ENCODE measurements around the gene RFC5. TPM values are rescaled to one million over a fixed set of nuclear protein-coding genes. Genes with fewer than 3 reads are reported as not detected.
"Not testable (repeated sequence)": the region's sequence is repeated elsewhere in the genome, so short reads cannot be mapped to it uniquely, and the experiment has no call there.

RFC5 gene, protein sequence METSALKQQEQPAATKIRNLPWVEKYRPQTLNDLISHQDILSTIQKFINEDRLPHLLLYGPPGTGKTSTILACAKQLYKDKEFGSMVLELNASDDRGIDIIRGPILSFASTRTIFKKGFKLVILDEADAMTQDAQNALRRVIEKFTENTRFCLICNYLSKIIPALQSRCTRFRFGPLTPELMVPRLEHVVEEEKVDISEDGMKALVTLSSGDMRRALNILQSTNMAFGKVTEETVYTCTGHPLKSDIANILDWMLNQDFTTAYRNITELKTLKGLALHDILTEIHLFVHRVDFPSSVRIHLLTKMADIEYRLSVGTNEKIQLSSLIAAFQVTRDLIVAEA
- total RNA-seq: 15.9 and 17.2 TPM in 2 replicates

DNA sequence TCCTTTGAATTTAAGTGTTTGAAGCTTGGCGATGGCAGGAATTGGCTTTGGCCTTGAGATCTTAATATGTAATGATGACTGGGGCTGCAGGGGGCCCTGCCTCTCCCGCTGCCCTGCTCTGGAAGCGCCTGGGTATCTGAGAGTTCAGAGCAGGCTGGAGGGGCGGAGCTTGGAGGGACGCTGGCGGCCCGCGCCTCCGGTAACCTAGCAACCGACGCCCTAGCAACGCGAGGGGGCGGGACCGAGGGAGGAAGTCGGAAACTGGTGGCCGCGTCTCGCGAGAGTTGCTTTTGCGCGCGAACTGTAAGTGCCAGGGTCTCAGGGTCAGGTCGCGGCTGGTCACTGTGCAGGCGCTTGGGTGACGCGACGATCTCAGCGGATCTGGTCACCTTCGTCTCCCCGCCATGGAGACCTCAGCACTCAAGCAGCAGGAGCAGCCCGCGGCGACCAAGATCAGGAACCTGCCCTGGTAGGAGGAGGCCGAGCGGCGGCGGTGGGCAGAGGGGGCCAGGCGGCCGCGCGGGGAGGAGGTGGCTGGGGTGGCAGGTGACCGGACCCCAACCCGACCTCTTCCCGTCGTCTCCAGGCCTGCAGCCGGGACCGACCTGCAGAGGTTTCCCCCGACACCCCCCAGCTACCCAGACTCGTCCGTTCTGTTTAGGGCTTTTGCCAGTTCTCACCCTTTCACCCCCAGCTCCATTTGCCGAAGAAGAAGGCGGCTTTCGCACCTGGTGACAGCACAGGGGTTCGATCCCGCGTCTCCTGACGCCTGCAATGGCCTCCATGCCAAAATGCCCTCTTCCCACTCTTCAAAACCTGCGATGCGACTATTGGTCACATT lies at the start of gene RFC5:
TSS of gene RFC5 (plus strand) at position 280 of the 841 bp plus-strand sequence. CDS start at position 405, 125 bp downstream.
- peak; percentile 92 to 97 for DNase-seq (ENCODE audit: low read depth in 2 of 2)

DNA sequence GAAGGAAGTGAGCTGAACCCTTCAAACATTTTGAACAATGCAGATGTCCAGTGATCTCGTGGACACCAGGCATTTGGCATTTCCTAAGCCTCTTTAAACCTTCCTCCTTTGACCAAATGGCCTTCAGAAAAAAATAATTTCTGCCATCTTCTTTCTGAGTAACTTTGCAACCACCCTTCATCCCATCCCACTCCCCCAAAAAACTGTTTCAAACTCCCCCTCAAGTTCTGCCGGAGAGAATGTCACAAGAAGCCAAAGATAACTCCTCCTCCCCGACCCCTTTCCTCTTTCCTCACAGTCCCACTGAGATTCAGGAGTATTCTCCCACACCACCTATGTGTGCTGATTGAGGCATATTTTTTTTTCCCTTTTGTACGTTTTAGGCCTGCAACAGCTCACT lies 49.5 kb upstream of the RFC5 start:
- no peak for DNase-seq (ENCODE audit: low read depth in 2 of 2)

DNA sequence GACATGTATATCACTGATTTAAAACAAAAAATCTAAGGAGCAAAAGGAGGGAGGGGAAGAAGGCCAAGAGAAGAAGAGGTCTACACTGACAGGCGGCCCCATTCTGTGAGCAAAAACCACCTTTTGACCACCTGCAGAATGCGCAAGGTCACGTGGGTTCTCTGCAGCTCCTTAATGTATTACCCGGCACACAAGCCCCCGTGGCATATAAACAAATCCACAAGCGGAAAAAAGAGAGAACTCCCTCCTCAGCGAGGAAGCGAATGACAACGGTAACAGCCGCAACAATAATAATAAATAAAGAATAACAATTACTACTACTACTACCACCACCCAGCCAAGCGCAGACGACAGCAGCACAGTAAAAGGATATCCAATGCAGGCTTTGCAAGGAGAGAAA lies 49.0 kb upstream of the RFC5 start:
- no peak for DNase-seq (ENCODE audit: low read depth in 2 of 2)

DNA sequence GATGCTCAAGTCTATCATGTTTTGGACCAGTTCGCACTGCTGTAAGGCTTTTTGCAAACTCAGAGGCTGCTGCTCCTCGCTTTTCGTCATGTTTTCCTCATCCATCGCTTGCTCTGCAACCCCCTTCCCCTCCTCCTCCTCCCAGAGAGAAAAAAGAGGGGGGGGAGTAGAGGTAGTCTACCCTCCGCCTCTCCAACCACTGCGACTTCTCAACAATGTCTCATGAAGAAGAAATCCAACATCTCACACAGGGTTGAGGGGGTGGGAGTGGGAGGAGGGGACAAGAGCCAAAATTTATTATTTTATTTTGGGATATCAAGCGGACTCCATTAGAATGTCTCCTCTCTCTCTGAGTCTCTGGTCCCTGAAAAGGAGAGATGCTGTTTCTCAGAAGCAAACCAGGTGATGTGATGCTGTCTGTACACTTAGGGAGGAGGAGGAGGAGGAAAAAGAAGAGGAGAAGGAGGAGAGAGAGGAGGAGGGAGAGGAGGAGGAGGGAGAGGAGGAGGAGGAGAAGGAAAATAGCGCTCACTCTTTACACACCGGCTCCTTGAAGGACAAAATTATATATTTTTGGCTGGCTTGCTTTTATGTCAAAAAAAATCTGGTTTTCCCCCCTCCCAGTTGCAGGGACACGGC lies 48.2 kb upstream of the RFC5 start:
- no peak for DNase-seq (ENCODE audit: low read depth in 2 of 2)

DNA sequence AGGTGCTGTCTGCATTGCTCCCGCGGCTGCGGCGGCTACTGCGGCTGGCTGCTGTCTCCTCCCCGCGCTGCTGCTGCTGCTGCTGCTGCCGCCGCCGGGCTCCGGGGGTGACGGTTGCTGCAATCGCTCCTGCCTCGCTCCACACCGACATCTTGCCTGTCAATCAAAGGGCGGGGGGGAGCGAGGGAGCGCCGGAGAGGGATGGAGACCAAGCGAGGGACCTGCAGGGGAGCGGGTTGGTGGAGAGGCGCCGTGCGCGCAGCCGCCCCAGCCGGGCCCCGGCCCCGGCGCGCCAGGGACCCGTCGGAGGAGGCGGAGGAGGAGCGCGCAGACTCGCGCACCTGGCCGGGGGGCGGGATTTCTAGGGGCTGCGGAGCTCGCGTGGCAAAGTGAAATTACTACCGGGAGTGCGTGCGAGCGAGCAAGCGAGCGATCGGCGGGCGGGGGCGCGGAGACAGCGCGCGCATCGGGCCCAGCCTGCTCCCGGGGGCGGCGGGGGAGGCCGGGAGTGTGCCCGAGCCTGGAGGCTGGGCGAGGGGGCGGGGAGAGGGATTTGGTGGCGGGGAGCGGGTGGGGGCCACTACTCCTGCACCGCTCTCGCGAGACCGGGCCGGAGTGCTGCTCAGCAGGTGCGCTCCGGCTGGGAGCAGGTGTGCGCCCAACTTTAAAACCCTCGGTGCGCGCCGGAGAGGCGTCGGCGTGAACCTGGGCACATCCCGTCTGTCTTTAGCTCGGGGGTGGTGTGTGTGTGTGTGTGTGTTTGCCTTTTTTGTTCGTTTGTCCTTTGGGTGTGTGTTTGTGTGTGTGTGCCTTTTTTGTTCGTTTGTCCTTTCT lies 47.5 kb upstream of the RFC5 start, which contains the start of gene KSR2:
TSS of gene KSR2 (minus strand) at position 165 of the 834 bp plus-strand sequence. CDS start 735 bp downstream, outside the sequence.
- peak in 1 of 2 donors; percentile 8 for DNase-seq (ENCODE audit: low read depth in 2 of 2)

DNA sequence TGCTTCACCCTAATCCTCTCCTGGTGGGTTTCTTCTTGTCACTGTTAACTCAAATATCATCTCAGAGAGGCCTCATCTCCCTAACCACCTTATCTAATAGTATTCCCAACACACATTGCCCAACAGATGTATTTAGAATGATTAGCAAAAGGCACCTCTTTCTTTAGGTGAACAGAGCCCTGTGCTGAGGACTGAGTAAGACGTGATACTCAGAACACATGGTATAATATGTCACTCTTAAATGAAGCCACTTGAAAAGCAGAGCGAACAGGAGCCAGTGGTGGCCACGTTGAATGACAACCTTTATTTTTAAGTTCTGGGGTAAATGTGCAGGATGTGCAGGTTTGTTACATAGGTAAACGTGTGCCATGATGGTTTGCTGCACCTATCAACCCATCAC lies 46.2 kb upstream of the RFC5 start:
- no peak for DNase-seq (ENCODE audit: low read depth in 2 of 2)

DNA sequence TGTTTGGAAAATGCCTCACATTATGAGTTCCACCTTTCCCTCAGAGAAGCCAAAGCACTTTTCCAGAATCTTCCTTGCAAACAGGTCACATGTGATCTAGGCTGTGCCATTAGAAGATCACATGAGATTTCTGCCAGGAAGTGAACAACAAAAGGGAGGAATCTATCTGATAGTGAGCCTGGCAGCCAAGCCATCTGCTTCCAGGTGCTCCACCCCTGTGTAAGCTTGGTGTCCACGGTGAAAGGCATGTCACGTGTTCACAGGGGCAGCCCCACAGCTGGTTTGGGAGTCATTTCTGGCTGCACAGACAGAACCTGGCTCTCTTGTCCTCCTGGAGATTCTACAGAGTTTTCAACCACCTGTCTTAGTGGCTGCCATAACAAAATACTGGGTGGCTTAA lies 44.2 kb upstream of the RFC5 start:
- DNase-seq (ENCODE audit: low read depth in 2 of 2): no peak

DNA sequence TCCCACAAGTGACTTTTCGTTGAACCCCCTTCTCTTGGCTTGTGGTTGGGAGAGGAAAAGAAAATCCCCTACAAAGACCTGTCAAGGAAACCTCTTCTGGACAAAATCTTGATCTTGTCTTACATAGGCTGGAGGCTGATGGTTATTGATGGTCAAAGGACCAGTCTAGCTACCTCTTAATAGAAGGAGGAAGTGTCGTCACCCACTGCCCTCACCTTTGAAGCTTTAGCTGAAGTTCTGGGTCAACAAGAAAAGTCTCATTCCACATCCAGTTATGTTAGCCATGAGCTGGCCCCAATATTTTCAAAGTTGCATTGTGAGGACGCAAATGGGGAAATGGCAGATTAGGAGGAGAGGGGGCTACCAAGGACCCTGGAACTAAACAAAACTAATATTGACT lies 41.5 kb upstream of the RFC5 start:
- DNase-seq (ENCODE audit: low read depth in 2 of 2): no peak

DNA sequence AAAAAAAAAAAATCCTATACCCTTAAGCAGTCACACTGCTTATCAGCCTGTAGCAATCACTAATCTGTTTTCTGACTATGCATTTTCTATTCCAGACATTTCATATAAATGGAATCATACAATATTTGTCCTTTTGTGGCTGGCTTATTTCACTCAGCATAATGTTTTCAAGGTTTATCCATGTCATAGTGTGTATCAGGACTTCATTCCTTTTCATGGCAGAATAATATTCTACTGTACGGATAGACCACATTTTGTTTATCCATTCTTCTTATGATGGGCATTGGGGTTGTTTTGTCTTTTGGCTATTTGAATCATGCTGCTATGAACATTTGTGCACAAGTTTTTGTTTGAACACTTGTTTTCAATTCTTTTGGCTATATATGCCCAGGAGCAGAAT lies 39.1 kb upstream of the RFC5 start:
- DNase-seq (ENCODE audit: low read depth in 2 of 2): no peak

DNA sequence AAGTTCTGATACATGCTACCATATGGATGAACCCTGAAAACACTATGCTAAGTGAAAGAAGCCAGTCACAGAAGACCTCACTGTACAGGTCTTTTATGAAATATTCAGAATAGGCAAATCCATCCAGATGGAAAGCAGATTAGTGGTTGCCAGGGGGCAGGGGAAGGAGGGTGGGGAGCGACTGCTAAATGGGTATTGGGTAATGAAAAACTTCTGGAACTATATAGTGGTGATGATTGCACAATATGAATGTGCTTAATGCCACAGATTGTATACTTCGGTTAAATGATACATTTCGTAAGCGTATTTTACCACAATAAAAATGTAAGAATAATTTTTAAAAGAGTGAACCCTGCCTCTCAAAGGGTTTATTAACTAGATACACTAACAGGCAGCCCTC lies 35.9 kb upstream of the RFC5 start:
- no peak for DNase-seq (ENCODE audit: low read depth in 2 of 2)

DNA sequence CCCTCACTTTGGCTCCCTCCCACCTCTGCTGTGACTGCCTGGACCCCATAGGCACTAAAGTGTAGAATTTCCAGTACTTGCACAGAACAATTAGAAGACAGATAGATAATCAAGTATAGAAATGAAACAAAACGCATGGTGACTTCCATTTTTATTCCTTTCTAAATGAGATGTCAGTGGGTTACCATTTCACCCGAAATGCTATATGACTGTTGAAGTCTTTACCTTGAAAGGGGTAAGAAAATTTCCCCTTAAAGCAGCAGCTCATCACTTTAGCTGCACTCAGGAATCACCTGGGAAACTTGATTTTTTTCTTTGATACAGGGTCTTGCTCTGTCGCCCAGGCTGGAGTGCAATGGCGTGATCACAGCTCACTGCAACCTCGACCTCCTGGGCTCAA lies 35.2 kb upstream of the RFC5 start:
- DNase-seq (ENCODE audit: low read depth in 2 of 2): no peak

DNA sequence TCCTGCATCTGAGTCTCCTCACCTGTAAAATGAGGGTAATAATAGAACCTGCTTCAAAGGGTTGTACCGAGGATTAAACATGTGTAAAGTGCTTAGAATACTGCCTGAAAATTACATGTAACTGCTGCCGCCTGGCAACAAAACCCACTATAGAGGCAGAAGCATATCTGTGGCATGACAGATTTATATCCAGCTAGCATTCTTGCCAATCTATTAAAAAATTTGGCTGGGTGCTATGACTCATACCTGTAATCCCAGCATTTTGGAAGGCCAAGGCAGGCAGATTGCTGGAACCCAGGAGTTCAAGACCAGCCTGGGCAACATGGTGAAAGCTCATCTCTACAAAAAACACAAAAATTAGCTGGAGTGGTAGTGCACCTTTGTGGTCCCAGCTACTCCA lies 31.3 kb upstream of the RFC5 start:
- DNase-seq (ENCODE audit: low read depth in 2 of 2): no peak

DNA sequence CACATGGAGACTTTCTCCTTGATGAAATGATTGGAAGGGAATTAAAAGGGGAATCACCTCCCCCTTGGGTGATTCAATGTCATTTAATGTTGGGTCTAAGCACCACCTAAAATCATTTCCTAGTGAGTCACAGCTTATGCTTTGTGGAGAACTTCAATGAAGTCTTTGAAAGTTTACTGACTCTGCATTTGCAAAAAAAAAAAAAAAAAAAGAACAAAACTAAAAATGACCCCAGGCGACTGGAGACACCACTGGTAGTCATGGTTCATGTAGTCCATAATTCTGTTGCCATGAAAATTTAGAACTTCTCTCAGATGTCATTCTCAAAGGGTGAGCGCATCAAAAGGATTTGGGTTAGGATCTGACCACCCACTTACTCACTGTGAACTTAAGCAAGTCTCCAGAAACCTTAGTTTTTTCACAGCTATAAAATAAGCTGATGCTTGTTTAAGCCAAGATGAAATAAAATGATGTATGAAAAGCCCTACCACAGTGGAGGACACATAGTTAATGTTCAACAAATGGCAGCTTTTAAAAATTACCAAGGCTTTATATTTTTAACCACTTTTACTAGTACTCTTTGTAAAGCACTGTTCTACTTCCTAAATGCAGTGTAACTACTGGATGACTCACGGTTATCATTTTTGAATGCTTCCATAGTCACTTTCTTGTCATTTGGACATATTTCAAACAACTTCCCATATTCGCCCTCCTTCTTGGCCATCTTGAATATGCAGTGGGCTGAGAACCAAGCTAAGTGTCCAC lies 29.6 kb upstream of the RFC5 start:
- DNase-seq (ENCODE audit: low read depth in 2 of 2): no peak

DNA sequence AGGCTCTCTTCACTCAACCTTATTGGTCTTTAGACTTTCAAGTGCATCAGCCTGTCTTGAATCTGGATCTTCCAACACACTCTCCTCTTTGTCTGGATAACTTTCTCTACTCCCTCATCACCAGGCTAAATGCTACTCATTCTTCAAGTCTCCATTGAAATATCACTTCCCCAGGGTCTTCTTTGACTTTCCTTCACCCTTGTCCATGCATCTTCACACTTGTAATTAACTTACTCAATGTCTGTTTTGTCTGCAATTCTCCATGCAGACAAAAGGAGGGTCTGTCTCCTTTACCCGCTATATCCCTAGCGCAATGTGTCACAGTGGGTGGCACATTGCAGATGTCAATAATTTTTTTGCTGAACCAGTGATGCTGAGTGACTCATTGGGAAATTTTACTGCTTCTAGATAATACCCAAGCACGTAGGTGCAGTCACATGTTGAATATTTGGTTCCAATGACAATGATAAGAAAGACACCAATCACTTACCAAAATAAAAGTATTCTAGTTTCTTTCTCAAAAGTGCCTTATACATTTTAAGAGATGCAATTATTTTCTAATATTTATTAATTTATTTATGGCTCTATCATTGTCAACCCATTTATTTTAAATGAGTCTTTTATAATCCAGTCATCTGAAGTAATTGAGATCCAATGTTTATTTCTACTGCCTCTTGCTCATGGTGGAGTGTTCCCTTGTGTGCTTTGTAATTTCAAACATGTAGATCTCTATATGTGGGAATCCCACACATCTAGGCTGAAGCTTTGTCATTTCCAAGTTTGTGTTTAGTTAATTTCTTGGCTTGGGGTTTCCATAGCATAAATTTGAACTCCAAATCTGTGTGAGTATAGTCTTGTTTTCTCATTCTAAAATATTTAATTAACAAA lies 21.7 kb upstream of the RFC5 start:
- no peak for DNase-seq (ENCODE audit: low read depth in 2 of 2)

DNA sequence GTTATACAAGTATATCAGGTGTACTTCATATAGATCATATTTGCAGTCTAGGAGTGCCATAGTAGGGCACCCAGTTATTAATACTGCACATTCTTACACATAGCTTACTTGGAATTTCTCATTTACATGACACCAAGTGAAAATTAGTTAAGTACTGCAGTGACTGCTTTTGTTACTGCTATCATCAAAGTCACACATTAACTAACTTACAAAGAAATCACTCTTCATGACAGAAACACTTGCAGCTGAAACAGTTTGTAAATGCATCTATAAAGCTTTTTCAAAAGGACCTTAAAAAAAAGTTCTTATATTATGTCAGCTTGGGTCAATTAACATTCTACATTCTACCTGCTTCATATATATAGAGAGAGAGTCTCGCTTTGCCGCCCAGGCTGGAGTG lies 17.8 kb upstream of the RFC5 start:
- no peak for DNase-seq (ENCODE audit: low read depth in 2 of 2)

DNA sequence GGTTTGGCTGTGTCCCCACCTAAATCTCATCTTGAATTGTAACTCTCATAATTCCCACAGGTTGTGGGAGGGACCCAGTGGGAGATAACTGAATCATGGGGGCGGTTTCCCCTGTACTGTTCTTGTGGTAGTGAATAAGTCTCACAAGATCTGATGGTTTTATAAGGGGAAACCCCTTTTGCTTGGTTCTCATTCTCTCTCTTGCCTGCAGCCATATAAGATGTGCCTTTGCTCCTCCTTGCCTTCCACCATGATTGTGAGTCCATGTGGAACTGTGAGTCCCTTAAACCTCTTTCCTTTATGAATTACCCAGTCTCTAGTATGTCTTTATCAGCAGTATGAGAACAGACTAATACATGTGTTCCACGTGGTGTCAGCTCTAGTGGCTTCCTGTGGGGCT lies 16.7 kb upstream of the RFC5 start:
- not testable (repeated sequence) for DNase-seq (ENCODE audit: low read depth in 2 of 2)

DNA sequence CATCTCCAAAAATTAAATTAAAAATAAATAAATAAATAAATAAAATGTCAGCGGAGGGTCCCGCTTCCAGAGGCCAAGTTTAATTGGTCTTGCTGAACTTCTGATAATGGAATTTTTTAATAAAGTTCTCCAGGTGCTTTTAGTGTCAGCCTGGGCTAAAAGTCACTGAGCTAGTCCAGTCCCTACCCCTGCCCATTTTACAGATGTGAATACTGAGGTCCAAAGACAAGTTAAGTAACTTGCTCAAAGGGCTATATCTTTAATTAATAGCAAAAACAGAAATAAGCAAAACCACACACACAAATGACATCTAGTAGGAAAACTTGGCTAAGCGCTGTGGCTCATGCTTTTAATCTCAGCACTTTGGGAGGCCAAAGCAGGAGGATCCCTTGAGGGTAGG lies 5.6 kb upstream of the RFC5 start:
- no peak for DNase-seq (ENCODE audit: low read depth in 2 of 2)

DNA sequence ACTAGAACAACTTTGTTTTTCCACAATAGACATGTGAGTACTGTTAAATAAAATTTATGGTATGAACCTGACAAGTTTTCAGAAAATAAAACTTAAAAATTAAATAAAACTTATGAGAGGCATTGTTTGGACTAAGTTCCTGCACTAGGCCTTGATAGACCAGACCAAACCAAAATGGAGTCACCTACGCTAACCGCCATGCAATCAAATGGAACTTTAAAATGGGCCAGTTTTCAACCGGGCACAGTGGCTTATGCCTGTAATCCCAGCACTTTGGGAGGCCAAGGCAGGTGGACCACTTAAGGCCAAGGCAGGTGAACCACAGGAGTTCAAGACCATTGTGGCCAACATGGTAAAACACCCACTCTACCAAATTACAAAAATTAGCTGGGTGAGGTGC lies 5.1 kb upstream of the RFC5 start:
- DNase-seq (ENCODE audit: low read depth in 2 of 2): no peak

DNA sequence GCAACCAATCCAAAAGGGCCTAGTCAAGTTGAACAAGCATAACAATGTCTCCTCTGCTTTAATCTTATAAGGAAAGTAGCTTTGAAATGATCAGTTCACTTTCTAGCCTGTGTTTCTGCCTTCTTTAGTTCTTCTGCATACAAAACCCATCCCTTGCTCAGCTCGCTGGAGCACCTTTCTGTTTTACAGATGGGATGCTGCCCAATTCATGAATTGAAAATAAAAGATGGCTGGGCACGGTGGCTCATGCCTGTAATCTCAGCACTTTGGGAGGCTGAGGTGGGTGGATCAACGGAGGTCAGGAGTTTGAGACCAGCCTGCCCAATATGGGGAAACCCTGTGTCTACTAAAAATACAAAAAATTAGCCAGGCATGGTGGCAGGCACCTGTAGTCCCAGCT lies 4.5 kb upstream of the RFC5 start:
- no peak for DNase-seq (ENCODE audit: low read depth in 2 of 2)

DNA sequence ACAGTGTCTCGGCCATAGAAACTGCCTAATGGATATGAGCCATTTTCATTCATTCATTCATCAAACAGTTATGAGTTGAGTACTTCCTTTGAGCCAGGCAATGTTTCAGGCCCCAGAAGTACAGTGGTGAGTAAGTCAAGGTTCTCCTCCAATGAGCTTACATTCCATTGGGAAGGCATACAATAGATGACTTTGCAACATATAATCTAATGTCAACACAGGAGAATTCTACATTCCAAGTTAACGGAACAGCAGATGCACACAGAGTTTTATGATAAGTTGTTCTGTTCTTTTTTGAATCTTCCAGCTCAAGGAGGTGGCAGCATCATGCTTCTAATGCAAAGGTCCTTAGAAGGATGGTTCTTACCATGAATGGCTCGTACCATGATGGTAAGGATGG lies 3.2 kb upstream of the RFC5 start:
- no peak for DNase-seq (ENCODE audit: low read depth in 2 of 2)

Measured in dermis microvascular lymphatic vessel endothelial cell (primary cell).